ENCODE measurements around the gene FAM163B.

DNA sequence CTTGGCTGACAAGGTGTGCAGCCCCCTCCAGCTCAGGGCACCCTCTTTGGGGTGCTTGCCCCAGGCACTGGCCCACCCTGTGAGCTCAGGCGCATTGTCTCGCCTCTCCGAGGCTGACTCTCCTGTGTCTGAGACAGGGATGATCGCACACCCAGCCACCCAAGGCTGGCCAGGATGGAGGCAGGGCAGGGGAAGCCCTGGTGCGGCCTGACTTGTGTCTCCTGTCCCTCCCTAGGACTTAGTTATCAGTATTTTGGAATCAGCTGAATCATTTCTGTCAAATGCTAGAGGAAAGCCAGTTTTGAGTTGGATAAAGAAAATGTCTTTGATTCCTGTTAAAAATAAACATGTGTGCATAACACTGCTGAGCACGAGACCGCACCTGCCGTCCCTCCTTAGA is 24.5 kb upstream of the FAM163B start:
- TF ChIP-seq POLR2AphosphoS5 (IDR thresholded peaks at IDR 0.05; ENCODE audit: control insufficient read depth, insufficient read depth, low read depth, low read length), result no peak
- no peak for TF ChIP-seq STAT6 (CRISPR knock-in tag; IDR thresholded peaks at IDR 0.05)
- no peak for TF ChIP-seq DNMT1 (IDR thresholded peaks at IDR 0.05)
- TF ChIP-seq, protein P1, sequence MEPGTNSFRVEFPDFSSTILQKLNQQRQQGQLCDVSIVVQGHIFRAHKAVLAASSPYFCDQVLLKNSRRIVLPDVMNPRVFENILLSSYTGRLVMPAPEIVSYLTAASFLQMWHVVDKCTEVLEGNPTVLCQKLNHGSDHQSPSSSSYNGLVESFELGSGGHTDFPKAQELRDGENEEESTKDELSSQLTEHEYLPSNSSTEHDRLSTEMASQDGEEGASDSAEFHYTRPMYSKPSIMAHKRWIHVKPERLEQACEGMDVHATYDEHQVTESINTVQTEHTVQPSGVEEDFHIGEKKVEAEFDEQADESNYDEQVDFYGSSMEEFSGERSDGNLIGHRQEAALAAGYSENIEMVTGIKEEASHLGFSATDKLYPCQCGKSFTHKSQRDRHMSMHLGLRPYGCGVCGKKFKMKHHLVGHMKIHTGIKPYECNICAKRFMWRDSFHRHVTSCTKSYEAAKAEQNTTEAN (CRISPR knock-in tag; IDR thresholded peaks at IDR 0.05), result no peak
- TF ChIP-seq FOXK2 (conservative IDR thresholded peaks at IDR 0.05 in 1 of 2, IDR thresholded peaks at IDR 0.05 in 1 of 2; ENCODE audit: low read depth in 2 of 2), result no peak
- TF ChIP-seq PHB (CRISPR knock-in tag; IDR thresholded peaks at IDR 0.05), result no peak
- no peak for TF ChIP-seq SRSF1 (IDR thresholded peaks at IDR 0.05; ENCODE audit: low read depth, low read length)
- TF ChIP-seq ZNF197 (CRISPR knock-in tag; IDR thresholded peaks at IDR 0.05; ENCODE audit: low read depth), result no peak
- no peak for TF ChIP-seq FOXK1 (CRISPR knock-in tag; IDR thresholded peaks at IDR 0.05; ENCODE audit: borderline replicate concordance)
- no peak for TF ChIP-seq EZH2 (IDR thresholded peaks at IDR 0.05; ENCODE audit: borderline replicate concordance, low read depth, low read length)

Measured in K562 (cell line).